ENCODE measurements around the gene CYP19A1. TPM values are rescaled to one million over a fixed set of nuclear protein-coding genes. Genes with fewer than 3 reads are reported as not detected.

Gene CYP19A1
- total and polyA plus RNA-seq, 2 of the 8 experiments (the other 6 are each of a cell fraction or from before 2014, with no cell fraction given): not detected

DNA sequence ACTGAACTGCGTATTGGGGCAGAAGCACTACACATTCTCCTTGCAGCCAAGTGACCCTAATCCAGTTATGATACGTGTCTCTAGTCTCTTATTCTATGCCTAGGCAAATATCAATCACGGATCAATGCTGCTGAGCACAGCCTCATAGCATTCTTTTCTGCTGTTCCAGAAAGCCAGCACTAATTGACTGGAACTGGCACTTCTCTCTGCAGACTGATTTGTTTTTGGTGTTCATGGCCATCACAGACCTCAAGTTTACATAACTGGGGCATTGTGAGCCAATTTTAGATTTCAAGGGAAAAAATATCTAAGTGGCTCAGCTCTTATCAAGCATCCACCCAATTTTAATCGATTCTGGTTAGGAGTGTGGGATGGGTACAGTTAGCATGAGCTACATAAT is 41.0 kb upstream of the CYP19A1 start (continued):
- TF ChIP-seq, protein P1, sequence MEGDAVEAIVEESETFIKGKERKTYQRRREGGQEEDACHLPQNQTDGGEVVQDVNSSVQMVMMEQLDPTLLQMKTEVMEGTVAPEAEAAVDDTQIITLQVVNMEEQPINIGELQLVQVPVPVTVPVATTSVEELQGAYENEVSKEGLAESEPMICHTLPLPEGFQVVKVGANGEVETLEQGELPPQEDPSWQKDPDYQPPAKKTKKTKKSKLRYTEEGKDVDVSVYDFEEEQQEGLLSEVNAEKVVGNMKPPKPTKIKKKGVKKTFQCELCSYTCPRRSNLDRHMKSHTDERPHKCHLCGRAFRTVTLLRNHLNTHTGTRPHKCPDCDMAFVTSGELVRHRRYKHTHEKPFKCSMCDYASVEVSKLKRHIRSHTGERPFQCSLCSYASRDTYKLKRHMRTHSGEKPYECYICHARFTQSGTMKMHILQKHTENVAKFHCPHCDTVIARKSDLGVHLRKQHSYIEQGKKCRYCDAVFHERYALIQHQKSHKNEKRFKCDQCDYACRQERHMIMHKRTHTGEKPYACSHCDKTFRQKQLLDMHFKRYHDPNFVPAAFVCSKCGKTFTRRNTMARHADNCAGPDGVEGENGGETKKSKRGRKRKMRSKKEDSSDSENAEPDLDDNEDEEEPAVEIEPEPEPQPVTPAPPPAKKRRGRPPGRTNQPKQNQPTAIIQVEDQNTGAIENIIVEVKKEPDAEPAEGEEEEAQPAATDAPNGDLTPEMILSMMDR (IDR thresholded peaks at IDR 0.05; ENCODE audit: control extremely low read depth in 1 of 3, insufficient read depth in 1 of 3, low read depth in 1 of 3, low read length in 3 of 3): no peak
- no peak for TF ChIP-seq MAFK (IDR thresholded peaks at IDR 0.05; ENCODE audit: low read depth, low read length)
- no peak for TF ChIP-seq BACH1 (IDR thresholded peaks at IDR 0.05; ENCODE audit: low read length)
- TF ChIP-seq SP4 (IDR thresholded peaks at IDR 0.05; ENCODE audit: low read length): no peak
- TF ChIP-seq CREB1 (IDR thresholded peaks at IDR 0.05): no peak
- no peak for TF ChIP-seq GTF2F1 (IDR thresholded peaks at IDR 0.05; ENCODE audit: borderline replicate concordance, low read depth, low read length)
